H4 (cell line): ENCODE measurements around the gene RBM39. TPM values are rescaled to one million over a fixed set of nuclear protein-coding genes. Genes with fewer than 3 reads are reported as not detected.
A peak's percentile ranks its signal among the peaks of the same experiment; 100 is the strongest.

Experiments
- DNase-seq: peaks from one replicate; pipeline ENCODE4 v3.0.0-alpha.2; 2015; ENCODE audit warnings: low spot score
- total RNA-seq: library from RNA; depleted of rRNA; stranded (reverse); fragments of >200 nt; shearing (Covaris generic); gene quantifications from 2 replicates; pipeline ENCODE4 v1.2.3, GENCODE V29; 2014; rRNA removed

The RBM39 gene
- total RNA-seq, 1 experiment from 2014 or later, result 162 TPM

DNA sequence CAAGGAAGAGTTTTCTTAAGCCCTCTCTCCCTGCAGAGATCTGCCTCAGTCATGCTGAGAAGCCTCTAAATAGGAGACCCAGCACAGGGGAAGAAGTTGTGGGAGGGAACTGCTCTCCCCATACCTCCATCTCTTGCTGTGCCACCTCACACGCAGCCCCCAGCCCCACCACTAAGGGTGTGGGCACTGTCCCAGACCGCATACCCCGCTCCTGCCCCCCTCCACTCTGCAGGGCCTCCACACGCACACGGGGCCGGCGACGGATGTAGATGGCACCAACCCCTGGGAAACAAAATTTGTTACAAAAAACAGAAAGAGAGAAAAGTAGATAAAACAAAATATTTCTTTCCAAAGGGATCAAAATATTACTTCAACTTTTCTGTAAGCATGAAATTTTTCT is 67.1 kb downstream of the RBM39 start:
- DNase-seq, result no peak

DNA sequence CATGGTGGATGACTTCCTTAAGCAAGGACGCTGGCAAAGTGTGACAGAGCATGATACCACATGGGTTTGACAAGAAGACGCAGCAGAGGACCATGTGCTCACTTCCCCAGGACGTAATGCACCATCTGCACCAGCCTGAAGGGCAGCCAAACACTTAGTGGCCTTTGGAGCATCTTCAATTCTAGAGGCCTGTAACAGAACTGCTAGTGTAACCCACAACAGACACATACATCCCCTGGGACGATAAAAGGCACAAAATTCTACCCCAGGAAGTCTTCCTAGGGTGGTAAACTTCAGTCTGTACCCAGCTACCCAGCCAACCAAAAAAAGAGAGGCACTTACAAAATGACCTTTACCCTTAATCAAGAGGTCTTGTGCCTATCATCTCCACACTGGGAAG is 68.2 kb downstream of the RBM39 start:
- no peak for DNase-seq

- no peak for DNase-seq
These were observed 72.4 kb downstream of the RBM39 start for GRCh38 chr20:35669681-35670080.

- no peak for DNase-seq
These were observed 72.8 kb downstream of the RBM39 start for GRCh38 chr20:35669221-35669620.

GRCh38 chr20:35665949-35666288 is 76.1 kb downstream of the RBM39 start:
- DNase-seq, result no peak

- peak; percentile 90 for DNase-seq
These were observed 77.4 kb downstream of the RBM39 start, which contains the start of the genes CPNE1 and RBM12 for GRCh38 chr20:35664466-35665206. Gene CPNE1, minus strand, starts transcription at chr20:35664900. Its CDS starts 31,977 bp downstream, at chr20:35632923. Gene RBM12, minus strand, starts transcription at chr20:35664900. Its CDS starts 9,578 bp downstream, at chr20:35655322.

DNA sequence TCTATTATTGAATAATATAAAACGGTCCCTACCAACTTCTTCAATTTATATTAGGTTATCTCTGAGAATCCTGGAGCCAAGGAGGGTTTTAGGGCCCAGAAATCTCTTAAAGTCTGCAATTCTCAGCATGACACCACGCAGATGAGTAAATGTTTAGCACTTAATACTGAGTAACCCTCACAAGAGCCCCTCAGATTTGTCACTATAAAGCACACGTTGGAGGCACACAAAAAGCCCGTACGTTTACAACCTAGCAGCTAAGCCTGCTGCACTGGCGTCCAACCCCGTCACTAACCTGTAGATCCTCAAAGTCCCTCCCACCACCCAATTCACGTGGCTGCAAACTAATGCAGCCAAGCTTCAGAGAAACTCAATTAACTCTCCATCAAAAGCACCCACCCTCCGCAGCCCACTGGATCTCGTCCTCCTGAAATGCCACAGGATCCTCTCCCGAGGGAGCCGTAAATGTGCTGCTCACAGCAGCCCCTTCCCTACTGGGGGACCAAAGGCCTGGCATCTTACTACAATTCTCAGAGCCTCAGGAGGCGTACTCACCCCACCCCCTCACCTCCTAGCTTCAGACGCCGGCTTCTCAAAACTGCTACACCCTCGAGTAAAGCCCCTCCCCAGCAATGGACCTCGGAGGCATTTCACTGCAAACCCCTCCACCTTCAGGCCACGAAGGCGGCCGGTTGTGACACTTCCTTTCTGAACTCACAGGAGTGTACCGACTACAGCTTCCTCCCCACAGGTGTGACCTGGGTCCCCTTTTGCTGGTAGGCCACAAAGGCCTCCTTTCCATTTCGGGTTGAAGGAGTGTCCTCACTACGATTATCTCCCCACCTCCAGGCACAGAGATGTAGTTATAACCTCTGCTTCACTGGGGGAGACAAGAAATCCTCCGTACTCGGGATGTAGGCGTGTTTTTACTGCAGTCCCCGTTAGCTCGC is 78.3 kb downstream of the RBM39 start:
- DNase-seq, result peak; percentile 27

- DNase-seq, result no peak
These were observed 79.5 kb downstream of the RBM39 start for GRCh38 chr20:35662551-35662950.

DNA sequence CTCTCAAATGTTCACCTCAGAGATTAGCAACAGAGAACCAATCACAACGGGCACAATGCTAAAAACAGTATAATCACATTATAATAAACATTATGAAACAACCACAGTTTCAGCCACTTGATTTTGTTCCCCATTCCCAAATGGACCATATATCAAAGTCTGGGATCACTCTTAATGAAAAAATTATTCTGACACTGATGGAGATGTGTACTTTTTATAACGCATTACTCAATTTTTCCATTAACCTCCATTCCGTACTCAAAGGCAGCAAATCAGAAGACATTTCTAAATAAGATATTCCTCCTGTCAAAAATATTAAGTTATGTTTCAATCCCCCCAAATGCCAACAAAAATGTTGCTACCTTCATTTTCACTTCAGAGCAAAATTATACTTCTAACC is 80.2 kb downstream of the RBM39 start:
- DNase-seq, result no peak

GRCh38 chr20:35661053-35661452 is 81.0 kb downstream of the RBM39 start:
- no peak for DNase-seq

GRCh38 chr20:35660122-35660937 is 81.7 kb downstream of the RBM39 start:
- no peak for DNase-seq

GRCh38 chr20:35657271-35657670 is 84.8 kb downstream of the RBM39 start:
- no peak for DNase-seq

- no peak for DNase-seq
These were observed 87.6 kb downstream of the RBM39 start for GRCh38 chr20:35654415-35654814.

DNA sequence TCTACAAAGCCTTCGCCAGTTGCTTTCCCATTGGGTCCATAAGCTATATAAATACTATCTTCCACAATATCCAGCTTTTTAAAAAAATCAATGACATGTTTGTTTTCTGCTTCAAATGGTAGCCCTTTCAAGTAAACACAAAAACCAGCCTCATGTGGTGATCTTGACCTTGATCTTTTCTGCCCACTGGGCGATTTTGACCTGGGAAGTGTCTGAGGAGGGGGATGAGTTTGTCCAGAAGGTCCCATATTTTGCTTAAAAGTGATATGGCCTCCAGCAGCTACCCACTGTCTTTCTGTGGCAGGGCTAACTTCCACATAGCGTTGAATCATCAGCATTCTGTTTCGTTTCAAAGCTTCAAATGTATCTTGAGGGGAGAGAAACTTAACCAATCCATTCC is 88.2 kb downstream of the RBM39 start:
- DNase-seq, result no peak

Other genes starting within 250 kb of the RBM39 start
- not detected in 2 replicates for gene C20orf173, start 212.6 kb downstream of the RBM39 start, total RNA-seq
- 503 and 555 TPM in 2 replicates for gene ERGIC3, start 200.2 kb downstream of the RBM39 start, total RNA-seq
- 0.45 TPM in 1 of 2 replicates, not detected in the other for gene SPAG4, start 126.4 kb downstream of the RBM39 start, total RNA-seq
- 174 and 204 TPM in 2 replicates for gene CPNE1, start 77.4 kb downstream of the RBM39 start, total RNA-seq
- gene RBM12, start 77.4 kb downstream of the RBM39 start, total RNA-seq, result 37.1 and 62.3 TPM in 2 replicates
- gene NFS1, start 42.9 kb downstream of the RBM39 start, total RNA-seq, result 27.4 and 42.0 TPM in 2 replicates
- 392 and 407 TPM in 2 replicates for gene ROMO1, start 42.9 kb downstream of the RBM39 start, total RNA-seq
- 12.0 and 15.0 TPM in 2 replicates for gene PHF20, start 29.8 kb upstream of the RBM39 start, total RNA-seq
- 67.9 and 104 TPM in 2 replicates for gene SCAND1, start 212.2 kb upstream of the RBM39 start, total RNA-seq
- gene CNBD2, start 226.3 kb upstream of the RBM39 start, total RNA-seq, result 5.2 TPM in 1 of 2 replicates, not detected in the other